NT2/D1 (cell line): ENCODE data around the gene MAGI1.

ENCODE experiments used
- YY1 ChIP-seq: IDR thresholded peaks from 2 replicates; pipeline ENCODE4 v1.6.1; 2011; ENCODE audit not compliant: insufficient read length, insufficient read depth
- ZNF274 ChIP-seq: IDR thresholded peaks from 2 replicates; pipeline ENCODE4 v1.6.1; 2011; ENCODE audit warnings: mild to moderate bottlenecking, low read depth, low read length

GRCh38 chr3:65659396-65659795, 379.3 kb downstream of the MAGI1 start:
- no peak for TF ChIP-seq YY1
- no peak for TF ChIP-seq ZNF274
